Inflammatory macrophage (primary cell): ENCODE measurements around the gene NCBP1.
A peak's percentile ranks its signal among the peaks of the same experiment; 100 is the strongest.
"Not testable (repeated sequence)": the region's sequence is repeated elsewhere in the genome, so short reads cannot be mapped to it uniquely, and the experiment has no call there.

Source experiments
- DNase-seq, 2 donors: peaks; one replicate each; pipeline ENCODE4 v3.0.0-alpha.2; 2020 to 2022

NCBP1 gene

DNA sequence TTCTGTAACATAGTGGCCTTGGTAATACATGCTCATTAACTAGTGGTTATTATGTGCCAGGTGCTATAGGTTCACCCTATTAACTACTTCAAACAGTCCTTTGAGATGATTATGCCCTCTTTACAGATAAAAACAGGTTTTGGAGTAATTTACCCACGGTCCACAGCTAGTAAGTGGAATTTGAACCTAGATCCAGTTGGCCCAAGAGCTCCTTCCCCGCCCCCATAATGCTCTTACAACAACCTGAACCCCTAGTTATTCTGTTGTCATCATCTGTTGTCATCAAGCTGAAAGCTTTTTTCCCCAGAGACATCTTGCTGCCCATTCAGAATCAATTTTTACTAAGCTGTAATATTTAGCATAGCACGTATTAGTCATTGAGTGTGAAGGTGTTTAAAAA lies 40.3 kb downstream of the NCBP1 start:
- no peak for DNase-seq

DNA sequence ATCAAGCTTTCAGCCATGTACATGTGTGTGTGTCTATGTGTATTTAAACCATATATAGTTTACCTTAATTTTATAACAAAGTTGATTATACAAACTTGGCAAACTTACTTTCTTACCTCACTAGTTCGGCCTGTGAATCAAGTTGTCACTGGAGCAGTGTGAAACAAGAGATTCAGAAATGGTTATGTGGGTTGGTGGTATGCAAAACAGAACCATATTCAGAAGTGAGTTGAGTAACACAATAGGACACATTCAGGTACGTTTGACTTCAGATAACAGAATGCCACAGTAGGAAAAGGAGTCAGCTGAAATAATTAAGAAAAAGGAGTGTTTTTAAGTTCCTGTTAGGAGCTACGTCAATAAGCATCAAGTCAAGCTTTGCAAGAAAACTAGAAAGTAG lies 42.0 kb downstream of the NCBP1 start:
- no peak for DNase-seq

DNA sequence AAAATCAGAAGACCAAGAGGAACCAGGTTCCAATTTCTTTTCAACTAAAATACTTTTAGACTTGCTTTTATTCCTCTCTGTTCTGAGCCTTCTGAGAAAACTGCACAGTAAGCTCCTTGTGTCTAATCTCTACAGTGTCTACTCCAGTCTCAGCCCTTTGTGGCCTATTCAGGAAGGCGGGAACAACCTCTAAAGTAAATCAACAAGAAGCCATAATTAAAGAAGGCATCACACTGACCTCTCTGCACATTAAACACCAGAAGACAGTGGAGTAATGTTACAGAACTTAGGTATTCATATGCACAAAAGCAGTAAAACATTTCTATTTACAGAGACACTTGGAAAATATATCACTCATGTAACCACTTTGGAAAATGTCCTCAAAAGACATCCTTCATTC lies 48.6 kb downstream of the NCBP1 start:
- DNase-seq, result no peak

DNA sequence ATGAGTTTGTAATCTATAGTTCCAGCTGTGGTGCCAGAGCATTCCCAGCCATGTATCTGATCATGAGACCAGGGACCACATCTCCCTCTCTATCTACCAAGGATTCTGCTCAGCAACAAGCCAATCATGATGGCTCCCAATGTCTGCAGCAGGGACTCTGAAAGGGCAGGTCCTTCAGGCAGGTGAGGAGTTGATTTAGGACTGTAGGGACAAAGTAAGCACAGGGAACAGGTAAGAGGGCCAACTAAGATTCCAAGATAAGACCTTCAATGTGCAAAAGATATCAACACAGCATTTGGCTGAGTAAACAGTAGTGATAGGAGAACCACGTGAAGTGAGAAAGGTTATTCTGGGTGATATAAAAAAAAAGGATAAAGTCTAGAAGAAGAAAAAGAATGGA lies 55.0 kb downstream of the NCBP1 start:
- DNase-seq, result no peak

DNA sequence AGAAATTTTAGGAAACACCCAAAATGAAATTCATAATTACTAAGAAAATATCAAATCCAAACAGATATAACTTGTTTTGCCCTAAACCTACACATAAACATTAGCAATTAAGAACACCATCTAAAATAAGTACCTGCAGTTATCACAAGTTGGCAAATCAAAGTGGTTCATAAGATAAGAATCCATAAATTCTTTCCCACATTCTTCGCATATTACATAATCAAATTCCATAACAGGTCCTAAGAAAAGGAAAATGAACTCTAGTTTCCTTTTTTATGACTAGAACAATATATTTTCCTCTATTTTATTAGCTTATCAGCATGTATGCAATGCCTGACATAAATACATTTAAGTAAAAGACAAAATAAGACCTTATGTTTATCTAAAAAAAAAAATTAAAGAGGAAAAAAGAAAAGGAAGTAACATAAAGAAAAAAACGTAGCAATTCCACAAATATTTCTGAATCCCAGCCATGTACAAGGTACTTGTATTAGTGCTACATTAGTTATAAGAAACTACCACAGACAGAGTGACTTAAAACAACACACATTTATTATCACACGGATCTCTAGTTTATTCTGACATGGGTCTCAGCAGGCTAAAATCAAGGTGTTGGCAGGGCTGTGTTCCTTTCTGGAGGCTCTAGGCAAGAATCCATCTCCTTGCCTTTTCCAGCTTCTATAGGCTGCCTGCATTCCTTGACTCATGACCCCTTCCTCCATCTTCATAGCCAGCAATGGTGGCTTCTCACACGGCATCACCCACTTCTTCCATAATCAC lies 56.0 kb downstream of the NCBP1 start:
- no peak for DNase-seq

DNA sequence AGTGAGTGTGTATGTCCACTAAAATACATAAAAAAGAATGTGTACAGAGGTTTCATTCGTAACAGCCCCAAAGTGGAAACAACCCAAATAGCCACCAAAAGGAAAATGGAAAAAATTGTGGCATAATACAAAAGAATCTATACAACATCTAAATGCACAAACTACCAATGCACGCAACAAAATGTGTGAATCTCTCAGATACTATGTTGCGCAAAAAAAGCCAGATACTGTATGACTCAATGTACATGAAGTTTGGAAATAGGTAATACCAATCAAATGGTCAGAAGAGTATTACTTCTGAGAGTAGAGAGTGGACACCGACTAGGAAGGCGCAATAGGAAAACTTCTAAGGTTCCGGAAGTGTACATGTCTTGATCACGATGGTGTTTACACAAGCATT lies 61.1 kb downstream of the NCBP1 start:
- no peak for DNase-seq

DNA sequence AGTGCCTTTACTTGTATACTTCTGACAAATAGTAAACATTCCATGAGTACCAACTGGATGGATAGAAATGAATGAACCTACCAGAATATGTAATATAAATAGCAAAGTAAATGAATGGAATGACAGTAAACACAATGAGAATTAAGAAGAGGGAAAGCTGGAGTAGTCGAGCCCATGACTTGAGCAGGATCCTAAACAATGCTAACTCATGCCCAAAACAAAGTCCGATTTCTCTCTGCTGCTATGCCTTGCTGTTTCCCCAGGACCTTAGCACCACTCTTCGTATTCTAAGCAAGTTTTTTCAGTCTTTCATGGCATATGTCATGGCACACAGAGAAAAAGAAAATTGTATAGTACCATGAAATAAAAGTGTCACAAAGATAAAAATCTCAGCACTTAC lies 61.8 kb downstream of the NCBP1 start:
- DNase-seq, result no peak

DNA sequence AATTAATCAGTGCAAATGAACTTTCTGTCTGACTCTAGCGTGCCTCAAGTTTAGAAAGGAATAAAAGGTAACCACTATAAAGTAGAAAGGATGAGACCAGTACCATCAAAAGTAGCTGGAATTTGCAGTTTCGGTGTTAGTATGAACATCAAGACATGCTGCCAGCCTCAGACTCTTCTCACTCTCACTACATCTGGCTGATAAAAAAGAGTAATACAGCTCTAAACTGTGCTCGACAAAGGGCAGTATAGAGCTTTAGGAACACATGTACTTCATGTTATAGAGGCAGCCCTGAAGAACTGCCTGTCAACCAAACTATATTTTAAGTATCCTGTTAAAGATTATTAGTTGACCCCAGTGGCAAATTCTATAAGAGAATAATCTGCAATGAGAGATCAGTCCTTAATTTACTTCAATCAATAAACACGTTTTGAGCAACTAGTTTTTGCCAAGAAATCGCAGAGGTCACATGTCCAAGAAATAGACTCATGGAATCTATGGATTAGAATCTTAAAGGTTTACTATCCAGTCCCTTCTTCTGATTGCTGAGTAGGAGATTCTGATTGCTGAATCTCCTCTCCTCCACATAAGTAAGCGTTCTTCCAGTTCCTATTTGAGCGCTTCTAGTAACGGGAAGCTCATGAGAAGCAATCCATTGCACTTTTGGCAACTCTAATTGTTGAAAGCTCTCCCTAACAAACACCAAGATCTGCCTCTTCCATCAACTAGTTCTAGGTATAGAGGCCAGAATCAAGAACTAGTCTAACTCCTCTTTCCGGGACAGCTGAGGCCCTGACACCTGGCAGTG lies 62.6 kb downstream of the NCBP1 start:
- peak; percentile 49 for DNase-seq

DNA sequence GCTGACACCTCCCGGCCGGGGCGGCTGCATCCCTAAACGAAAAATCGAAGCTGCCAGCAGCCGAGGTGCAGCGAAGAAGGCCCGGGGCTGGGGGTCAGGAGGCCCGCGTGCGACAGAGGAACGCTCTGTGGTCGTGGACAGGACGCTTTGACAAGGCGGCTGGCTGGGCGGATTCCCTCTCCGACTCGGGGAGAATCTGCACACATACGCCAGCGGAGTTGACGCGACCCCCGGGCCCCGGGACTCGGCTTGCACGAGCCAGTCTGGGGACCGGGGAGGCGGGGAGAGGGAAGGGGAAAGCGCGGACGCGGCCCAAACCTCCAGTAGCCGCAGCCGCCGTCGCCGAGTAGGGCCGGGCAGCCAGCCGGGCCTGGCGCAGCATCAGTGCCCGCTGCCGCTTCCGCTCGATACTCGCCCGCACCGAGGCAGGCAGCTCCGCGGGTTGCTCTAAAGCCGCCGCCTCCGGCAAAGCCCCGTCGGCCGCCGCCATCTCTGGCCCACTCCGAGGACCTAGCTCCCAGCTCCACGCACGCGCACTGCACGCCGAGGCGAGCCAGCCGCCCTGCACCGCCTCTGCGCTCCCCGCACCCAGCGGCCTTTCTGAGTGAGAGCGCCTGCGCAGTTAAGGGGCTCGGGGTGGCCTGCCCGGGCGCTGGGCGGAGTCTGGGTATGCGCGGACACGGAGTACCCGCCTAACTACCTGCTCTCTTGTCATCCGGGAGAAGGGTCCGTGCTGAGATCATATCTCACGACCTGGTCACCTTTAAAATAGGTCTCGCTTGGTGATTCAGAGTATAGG lies 63.4 kb downstream of the NCBP1 start, which contains the start of gene XPA:
TSS of gene XPA (minus strand) at position 538 of the 799 bp plus-strand sequence. CDS start at position 490, 48 bp downstream.
- peak; percentile 94 to 96 for DNase-seq

DNA sequence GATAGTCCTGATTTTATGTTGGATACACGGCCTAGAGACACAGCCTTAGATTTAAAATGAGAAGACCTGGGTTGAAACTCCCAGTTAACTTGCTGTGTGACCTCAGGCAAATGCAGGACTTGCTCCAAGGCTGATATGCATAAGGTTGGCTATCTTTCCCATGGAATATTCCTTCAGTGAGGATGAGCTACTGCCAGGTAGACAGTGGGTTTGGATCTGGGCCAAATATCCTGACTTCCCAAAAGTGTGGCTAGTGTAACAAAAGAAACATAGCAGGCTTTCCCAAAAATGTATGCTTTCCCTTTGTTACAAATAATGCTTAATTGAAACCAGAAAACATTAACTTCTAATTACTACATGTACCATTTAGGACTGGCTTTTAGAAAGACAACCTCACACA lies 64.2 kb downstream of the NCBP1 start:
- DNase-seq, result no peak

DNA sequence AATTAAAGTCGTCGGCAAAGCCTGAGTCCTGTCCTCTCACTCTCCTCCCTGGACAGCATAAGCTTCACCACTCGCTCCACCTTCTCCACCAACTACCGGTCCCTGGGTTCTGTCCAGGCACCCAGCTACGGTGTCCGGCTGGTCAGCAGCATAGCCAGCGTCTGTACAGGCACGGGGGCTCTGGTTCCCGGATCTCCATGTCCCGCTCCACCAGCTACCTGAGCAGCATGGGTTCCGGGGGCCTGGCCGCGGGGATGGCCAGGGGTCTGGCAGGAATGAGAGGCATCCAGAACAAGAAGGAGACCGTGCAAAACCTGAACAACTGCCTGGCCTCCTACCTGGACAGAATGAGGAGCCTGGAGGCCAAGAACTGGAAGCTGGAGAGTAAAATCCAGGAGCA lies 65.2 kb downstream of the NCBP1 start:
- DNase-seq, result no peak

DNA sequence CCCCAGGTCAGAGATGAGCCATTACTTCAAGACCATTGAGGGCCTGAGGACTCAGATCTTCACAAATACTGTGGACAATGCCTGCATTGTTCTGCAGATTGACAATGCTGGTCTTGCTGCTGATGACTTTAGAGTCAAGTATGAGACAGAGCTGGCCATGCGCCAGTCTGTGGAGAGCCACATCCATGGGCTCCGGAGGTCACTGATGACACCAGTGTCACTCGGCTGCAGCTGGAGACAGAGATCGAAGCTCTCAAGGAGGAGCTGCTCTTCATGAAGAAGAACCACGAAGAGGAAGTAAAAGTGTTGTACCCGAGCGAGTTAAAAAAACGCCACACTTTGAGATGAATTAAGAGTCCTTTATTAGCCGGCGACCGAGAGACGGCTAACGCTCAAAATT lies 65.7 kb downstream of the NCBP1 start:
- DNase-seq, result peak; percentile 42 to 43

DNA sequence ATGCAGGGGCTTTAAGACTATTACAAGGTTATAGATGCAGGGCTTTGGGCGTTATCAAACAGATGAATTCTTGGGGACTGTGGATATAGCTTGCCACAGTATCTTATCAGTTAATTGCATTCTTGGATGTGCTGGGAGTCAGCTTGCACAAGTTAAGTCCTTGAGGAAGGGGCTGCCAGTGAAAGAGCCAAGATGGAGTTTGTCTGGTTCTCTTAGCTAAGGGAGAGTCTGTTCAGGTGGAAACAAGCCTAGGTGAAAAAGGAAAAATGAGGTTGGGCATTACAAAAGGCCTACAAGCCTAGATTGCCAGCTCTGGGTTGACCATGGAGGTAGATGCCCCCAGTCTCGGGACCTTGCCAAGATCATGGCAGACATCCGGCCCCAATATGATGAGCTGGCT lies 66.2 kb downstream of the NCBP1 start:
- DNase-seq, result not testable (repeated sequence)

DNA sequence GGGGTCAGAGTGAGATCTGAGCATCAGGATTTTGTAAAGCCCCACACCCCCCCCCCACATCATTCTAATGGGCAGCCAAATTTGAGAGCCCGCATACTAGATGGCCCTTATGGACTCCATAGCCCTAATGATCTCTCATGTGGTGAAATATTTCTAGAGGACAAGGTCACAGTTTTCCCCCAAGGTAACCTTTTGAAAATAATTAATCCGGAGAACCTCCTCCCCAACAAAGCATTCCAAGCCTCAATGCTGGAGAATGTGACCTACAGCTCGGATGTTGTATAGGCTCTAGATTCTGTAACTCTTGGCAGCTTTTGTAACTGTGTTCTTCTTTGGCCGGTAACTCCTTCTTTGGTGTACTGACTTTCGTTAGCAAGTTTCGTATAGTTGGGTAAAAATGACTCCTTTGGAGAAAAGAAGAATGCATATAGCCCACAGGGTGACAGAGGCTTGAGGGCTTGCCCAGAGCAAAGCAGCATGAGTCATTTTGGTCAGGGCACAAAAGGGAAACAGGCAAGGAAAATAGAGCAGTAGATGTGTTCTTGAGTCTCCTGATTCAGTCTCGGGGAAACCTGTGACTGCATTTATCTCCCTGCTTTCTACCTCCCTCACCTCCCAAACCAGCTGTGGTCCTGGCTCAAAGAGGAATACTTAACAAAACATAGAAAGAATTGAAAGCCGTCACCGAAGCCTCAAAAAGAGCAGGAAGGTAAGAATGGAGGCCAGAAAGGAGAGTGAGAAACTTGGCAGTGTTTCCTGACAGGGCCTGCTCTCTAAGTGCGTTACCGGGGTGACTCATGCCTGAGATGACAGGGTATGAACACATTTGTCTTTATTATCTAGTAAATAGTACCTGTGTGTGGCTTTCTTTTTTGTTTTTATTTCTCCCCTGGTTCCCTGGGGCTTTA lies 70.1 kb downstream of the NCBP1 start:
- no peak for DNase-seq

DNA sequence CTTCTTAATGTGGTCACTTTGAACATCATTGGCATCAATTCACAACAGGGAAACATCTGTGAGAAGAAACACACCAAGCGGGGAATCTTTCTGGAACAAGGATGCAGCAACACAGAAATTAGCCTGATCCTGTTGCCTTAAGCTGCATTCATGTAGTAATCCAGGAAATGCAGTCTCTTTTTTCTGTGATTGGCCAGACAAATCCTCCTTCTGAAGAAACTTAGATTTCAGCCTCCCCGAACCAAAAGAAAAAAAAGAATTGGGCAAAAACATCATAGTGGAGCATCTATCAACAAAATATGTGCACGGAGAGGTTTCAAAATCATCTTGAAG lies 70.7 kb downstream of the NCBP1 start:
- DNase-seq, result no peak

DNA sequence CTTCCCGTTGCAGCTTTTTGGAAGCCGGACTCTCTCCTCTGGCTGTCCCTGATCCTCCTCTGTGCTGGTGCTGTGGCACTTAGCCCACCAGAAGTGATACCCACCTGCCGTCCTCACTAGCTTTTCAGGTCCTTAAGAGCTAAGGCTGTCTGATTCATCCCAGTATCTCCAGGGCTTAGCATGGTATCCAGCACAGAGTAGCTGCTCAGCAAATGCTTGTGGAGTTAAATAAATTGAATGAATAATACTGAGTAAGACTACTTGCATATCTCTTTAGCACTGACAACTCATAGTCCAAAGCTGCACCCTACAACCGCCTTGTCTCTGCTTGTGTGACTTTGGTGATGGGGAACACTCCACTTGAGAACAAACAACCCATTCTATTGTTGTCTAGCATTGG lies 71.2 kb downstream of the NCBP1 start:
- no peak for DNase-seq

DNA sequence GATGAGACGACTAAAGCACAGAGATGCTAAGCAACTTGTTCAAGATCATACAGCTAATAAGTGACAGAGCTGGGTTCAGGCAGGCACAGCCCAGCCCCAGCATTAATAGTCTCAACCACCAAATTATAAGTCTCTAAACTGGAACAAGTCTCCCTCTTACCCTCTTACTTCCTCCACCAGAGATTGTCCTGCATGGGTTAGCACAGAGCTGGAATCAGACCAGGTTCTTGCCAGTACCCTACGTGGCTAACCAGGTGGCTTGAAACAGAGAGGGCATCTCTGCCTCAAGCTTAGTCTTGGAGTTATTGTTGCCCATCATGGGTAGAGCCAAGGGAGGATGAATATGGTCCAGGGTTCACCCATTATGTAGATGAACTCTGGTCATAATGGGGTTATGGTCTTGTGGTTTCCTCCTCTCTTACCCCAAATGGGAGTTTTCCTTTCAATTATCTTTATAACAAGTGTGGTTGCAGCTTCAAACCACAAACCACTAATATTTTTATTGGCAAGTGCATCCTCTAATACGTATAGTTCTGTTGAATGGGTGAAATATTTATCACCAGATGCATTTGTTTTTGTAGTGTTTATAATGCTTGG lies 71.8 kb downstream of the NCBP1 start:
- DNase-seq, result no peak

DNA sequence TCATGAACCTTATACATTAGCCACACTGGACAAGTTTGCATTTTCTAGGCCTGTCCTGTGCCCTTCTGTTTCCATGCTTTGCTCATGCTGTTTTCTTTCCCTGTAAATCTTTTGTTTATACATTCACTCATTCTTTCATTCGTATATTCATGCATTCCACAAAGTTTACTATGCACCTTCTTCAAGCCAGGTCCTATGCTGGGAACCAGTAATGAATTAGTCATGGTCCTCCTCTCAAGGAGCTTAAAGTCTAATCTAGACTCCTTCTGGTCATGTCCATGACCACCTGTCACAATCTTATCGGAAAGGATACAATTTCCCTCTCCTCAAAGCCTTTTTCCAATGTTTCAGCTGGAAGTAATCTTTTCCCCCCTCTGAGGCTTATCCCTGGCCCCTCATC lies 72.6 kb downstream of the NCBP1 start:
- DNase-seq, result no peak

DNA sequence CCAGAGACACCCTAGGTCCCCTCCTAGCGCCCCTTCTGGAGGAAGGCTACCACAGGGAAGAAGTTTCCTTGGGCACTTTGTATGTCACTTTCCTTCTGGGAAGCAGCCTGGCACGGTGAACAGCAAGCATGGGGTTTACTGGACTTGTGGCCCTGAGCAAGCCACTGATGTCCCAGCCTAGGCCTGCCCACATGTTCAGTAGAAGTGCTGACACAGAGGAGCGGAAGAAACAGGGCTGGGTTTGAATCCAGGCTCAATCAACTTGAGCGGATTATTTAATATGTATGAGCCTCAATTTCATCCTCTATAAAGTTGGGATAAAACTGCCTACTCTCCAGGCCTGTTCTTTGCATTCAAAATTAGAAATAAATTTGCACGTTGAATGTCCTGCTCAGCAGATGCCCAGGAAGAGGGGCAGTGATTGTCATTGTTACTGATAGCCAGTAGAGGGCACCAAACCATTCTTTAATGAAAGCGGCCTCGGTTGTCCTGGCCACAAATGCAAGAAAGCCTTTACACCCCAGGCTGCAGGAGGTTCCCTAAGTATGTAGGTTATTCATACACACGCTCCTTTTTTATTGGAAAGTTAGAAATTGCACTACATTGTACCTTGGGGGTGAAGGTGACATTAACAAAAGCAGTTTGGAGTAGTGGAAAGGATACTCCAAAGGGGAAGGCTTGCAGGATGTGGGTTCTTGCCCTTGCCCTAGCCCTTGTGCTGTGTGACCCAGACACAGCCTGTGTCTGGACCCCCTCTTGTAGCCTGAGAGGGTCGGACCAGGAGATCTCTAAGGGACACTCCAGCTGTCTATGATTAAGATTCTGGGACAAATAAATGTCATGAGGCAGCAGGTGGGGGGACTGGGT lies 77.0 kb downstream of the NCBP1 start:
- DNase-seq, result peak; percentile 72 to 76

DNA sequence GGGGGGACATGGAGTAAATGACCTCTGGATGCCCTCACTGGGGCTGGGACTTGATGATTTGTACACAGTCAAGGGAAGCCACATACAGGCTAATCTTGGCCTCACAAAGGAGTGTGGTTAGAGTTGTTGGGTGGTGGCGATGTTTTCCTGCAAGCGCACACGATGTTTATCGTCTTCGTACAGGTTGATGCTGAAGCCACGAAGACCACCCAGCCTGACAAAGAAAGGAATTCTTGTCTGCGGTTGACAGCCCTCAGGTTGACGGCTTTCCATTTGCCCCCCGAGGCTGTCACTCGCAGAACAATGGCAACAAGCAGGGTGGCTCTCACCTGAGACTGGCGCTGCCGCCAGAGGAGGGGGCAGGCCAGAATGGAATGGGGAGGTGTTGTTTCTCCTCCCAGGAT lies 77.6 kb downstream of the NCBP1 start:
- DNase-seq, result no peak

DNA sequence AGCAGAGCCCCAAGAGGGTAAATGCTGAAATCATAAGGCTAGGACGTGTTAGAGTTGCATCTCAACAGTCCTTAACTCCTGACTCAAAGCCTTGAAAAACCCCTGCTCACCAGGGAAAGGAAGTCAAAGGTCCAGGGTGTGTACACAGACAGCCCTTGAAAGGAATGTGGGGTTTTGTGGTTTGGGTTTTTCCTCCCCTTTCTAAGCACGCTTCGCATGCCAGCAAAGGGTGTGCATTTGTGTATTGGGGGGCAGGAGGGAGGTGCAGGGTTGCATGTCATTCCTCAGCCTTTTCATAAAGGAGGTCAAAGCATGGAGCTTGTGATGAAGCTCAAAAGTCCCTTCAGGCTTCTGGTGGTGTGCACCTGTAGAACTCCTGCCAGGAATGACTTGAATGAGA lies 80.8 kb downstream of the NCBP1 start:
- DNase-seq, result no peak
